Stimulated activated CD4-positive, alpha-beta T cell treated with anti-CD3 and anti-CD28 coated beads, Interleukin-2, amount 100 ng/mL, for 4 hours (primary cell): ENCODE results near the gene PGAP3.

Source experiments
- DNase-seq: peaks from one replicate; pipeline ENCODE4 v3.0.0-alpha.2; 2020; ENCODE audit warnings: low read depth

PGAP3 gene

GRCh38 chr17:39639043-39639442, 48.8 kb downstream of the PGAP3 start:
- DNase-seq: no peak

- no peak for DNase-seq
Measured at GRCh38 chr17:39638317-39638716, 49.5 kb downstream of the PGAP3 start.

- peak; percentile 84 for DNase-seq
Measured at GRCh38 chr17:39636927-39637736, 50.7 kb downstream of the PGAP3 start, which contains the start of gene STARD3. Gene STARD3, plus strand, starts transcription at chr17:39637144. Its CDS starts 16,388 bp downstream, at chr17:39653532.

GRCh38 chr17:39636587-39636926, 51.3 kb downstream of the PGAP3 start:
- DNase-seq: no peak

GRCh38 chr17:39635614-39636176, 52.2 kb downstream of the PGAP3 start:
- DNase-seq: no peak

GRCh38 chr17:39634384-39634871, 53.4 kb downstream of the PGAP3 start:
- DNase-seq: no peak

- DNase-seq: no peak
Measured at GRCh38 chr17:39633570-39634183, 54.2 kb downstream of the PGAP3 start.

- no peak for DNase-seq
Measured at GRCh38 chr17:39632153-39632941, 55.5 kb downstream of the PGAP3 start.

GRCh38 chr17:39631403-39631802, 56.5 kb downstream of the PGAP3 start:
- no peak for DNase-seq

- no peak for DNase-seq
Measured at GRCh38 chr17:39629898-39630297, 58.0 kb downstream of the PGAP3 start.

- DNase-seq: no peak
Measured at GRCh38 chr17:39629494-39629880, 58.4 kb downstream of the PGAP3 start.

- no peak for DNase-seq
Measured at GRCh38 chr17:39628655-39629493, 59.0 kb downstream of the PGAP3 start.

- DNase-seq: no peak
Measured at GRCh38 chr17:39627712-39628516, 59.9 kb downstream of the PGAP3 start.

- no peak for DNase-seq
Measured at GRCh38 chr17:39627047-39627711, 60.7 kb downstream of the PGAP3 start.

GRCh38 chr17:39626171-39627046, 61.4 kb downstream of the PGAP3 start, which contains the start of gene PPP1R1B:
Gene PPP1R1B, plus strand, starts transcription at chr17:39626952. Its CDS starts 441 bp downstream, at chr17:39627393.
- no peak for DNase-seq

- no peak for DNase-seq
Measured at GRCh38 chr17:39625198-39625785, 62.6 kb downstream of the PGAP3 start.

GRCh38 chr17:39624313-39624712, 63.5 kb downstream of the PGAP3 start:
- no peak for DNase-seq

GRCh38 chr17:39623356-39623950, 64.4 kb downstream of the PGAP3 start:
- DNase-seq: peak; percentile 75
